OCI-LY7 (cell line): ENCODE results near the gene CYTL1. TPM values are rescaled to one million over a fixed set of nuclear protein-coding genes. Genes with fewer than 3 reads are reported as not detected.

ENCODE experiments used
- BruUV-seq: library from RNA; stranded (reverse); fragments of 400-500 nt; replicated peaks from 2 replicates; lab custom pipeline; 2021; lab: Mats Ljungman, UMichigan
- CTCF ChIA-PET: fragments of 300-600 bp; sonication (Branson Sonifier 250); formaldehyde crosslinking; loops from one replicate; lab custom pipeline; 2022; ENCODE audit warnings: antibody characterized with exemption; ENCODE audit not compliant: unreplicated experiment; lab: Charles Lee
- POLR2A ChIA-PET: fragments of 300-600 bp; sonication (Branson Sonifier 250); formaldehyde crosslinking; loops from one replicate; lab custom pipeline; 2022; ENCODE audit warnings: antibody characterized with exemption; lab: Charles Lee
- DNase-seq: peaks from one replicate; pipeline ENCODE4 v3.0.0-alpha.2; 2015; ENCODE audit warnings: low spot score
- H2AFZ ChIP-seq: fragments of 200-600 bp; sonication (generic), shearing (Covaris generic); 2 replicates; pipeline ENCODE4 v1.6.1; 2014; ENCODE audit warnings: mild to moderate bottlenecking, antibody characterized with exemption, low read length, moderate library complexity
- H3K27ac ChIP-seq: fragments of 200-600 bp; sonication (generic); 2 replicates; pipeline ENCODE4 v1.5.1; 2014; ENCODE audit warnings: mixed run types, low read depth, mild to moderate bottlenecking, moderate library complexity, low read length, inconsistent platforms; ENCODE audit not compliant: poor library complexity, severe bottlenecking
- H3K36me3 ChIP-seq: fragments of 200-600 bp; sonication (generic); 2 replicates; pipeline ENCODE4 v1.6.1; 2014; ENCODE audit warnings: mild to moderate bottlenecking, antibody characterized with exemption, low read length, moderate library complexity, mixed read lengths; ENCODE audit not compliant: insufficient read depth
- H3K4me1 ChIP-seq: fragments of 200-600 bp; sonication (generic); 2 replicates; pipeline ENCODE4 v1.5.1; 2014; ENCODE audit warnings: mild to moderate bottlenecking, low read length; ENCODE audit not compliant: insufficient read depth, poor library complexity, severe bottlenecking
- H3K4me2 ChIP-seq: fragments of 200-600 bp; sonication (generic); 2 replicates; pipeline ENCODE4 v1.6.1; 2014; ENCODE audit warnings: mild to moderate bottlenecking, low read length
- H3K4me3 ChIP-seq: fragments of 200-600 bp; sonication (generic); 2 replicates; pipeline ENCODE4 v1.5.1; 2014; ENCODE audit warnings: mild to moderate bottlenecking, low read depth, low read length; ENCODE audit not compliant: poor library complexity, severe bottlenecking
- H3K79me2 ChIP-seq: fragments of 200-600 bp; sonication (generic); 2 replicates; pipeline ENCODE4 v1.6.1; 2016; ENCODE audit warnings: low read depth, mild to moderate bottlenecking, low read length, moderate library complexity, mixed read lengths; ENCODE audit not compliant: insufficient read depth
- H3K9me2 ChIP-seq: fragments of 200-600 bp; sonication (generic); 2 replicates; pipeline ENCODE4 v1.6.1; 2016; ENCODE audit warnings: mild to moderate bottlenecking, low read length, mixed read lengths; ENCODE audit not compliant: insufficient read depth
- H3K9me3 ChIP-seq: fragments of 200-600 bp; sonication (generic); 2 replicates; pipeline ENCODE4 v1.6.1; 2014; ENCODE audit warnings: mild to moderate bottlenecking, mixed run types, low read length, mixed read lengths
- H4K20me1 ChIP-seq: fragments of 200-600 bp; sonication (generic); 2 replicates; pipeline ENCODE4 v1.6.1; 2014; ENCODE audit warnings: mild to moderate bottlenecking, antibody characterized with exemption, low read length, moderate library complexity, mixed read lengths; ENCODE audit not compliant: insufficient read depth
- EZH2phosphoT487 ChIP-seq: fragments of 200-600 bp; sonication (generic); IDR thresholded peaks from 2 replicates; pipeline ENCODE4 v1.6.1; 2018; ENCODE audit warnings: low read depth, borderline replicate concordance, mild to moderate bottlenecking, mixed run types, antibody characterized with exemption, low read length, moderate library complexity, mixed read lengths
- intact Hi-C: fragments of 100-400 bp; cut with micrococcal nuclease; formaldehyde crosslinking; loops from one replicate; pipeline ENCODE4 v1.10.0; 2022; ENCODE audit not compliant: unreplicated experiment
- total RNA-seq, 2 experiments: library from RNA; depleted of rRNA in 1 of 2; stranded (reverse); fragments of >200 nt in 1 of 2; shearing (Covaris generic) in 1 of 2; gene quantifications; 2 replicates each; pipeline ENCODE4 v1.2.3, GENCODE V29; 2014 to 2022
- TF ChIP-seq, protein P1 (sequence below): fragments of 200-600 bp; sonication (generic); conservative IDR thresholded peaks from 2 replicates; pipeline ENCODE4 v1.5.1; 2014; ENCODE audit warnings: mild to moderate bottlenecking, antibody characterized with exemption, low read length, moderate library complexity, mixed read lengths

CYTL1 gene
- total RNA-seq, 2 experiments from 2014 or later, result not detected

DNA sequence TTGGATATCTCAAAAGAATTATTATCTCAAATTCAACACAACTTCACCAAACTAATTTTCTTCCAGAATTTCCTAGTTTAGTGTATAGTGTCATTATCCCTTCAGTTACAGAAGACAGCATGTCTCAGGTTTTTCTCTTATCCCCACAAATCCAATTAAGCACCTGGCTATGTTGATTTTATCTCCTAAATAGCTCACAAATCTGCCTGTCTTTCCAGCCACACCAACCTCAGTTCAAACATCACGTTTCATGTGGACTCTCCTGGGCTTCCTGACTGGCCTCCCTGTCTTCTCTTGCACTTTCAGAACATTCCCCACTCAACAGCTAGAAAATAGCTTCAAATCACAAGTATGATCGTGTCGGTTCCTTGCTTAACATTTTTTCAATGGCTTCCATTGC is 46.8 kb upstream of the CYTL1 start:
- H3K36me3 ChIP-seq, result no peaks in the 10 kb centered on the region
- H2AFZ ChIP-seq, result no peak overlapping the region
- no peaks in the 10 kb centered on the region for H4K20me1 ChIP-seq
- no peaks in the 10 kb centered on the region for H3K79me2 ChIP-seq
- H3K27ac ChIP-seq, result no peak overlapping the region
- DNase-seq, result no peak
- intact Hi-C loops, result no loop called here
- TF ChIP-seq, protein P1, sequence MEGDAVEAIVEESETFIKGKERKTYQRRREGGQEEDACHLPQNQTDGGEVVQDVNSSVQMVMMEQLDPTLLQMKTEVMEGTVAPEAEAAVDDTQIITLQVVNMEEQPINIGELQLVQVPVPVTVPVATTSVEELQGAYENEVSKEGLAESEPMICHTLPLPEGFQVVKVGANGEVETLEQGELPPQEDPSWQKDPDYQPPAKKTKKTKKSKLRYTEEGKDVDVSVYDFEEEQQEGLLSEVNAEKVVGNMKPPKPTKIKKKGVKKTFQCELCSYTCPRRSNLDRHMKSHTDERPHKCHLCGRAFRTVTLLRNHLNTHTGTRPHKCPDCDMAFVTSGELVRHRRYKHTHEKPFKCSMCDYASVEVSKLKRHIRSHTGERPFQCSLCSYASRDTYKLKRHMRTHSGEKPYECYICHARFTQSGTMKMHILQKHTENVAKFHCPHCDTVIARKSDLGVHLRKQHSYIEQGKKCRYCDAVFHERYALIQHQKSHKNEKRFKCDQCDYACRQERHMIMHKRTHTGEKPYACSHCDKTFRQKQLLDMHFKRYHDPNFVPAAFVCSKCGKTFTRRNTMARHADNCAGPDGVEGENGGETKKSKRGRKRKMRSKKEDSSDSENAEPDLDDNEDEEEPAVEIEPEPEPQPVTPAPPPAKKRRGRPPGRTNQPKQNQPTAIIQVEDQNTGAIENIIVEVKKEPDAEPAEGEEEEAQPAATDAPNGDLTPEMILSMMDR, result no peak
- no peak for TF ChIP-seq EZH2phosphoT487
- H3K4me2 ChIP-seq, result no peak overlapping the region
- H3K4me3 ChIP-seq, result no peak overlapping the region
- H3K9me3 ChIP-seq, result 0 out of 2 replicates have a peak, but pooled peaks cover 6% of the 10 kb centered on the region
- H3K9me2 ChIP-seq, result no peaks in the 10 kb centered on the region
- no peaks in the 10 kb centered on the region for H3K4me1 ChIP-seq
- ChIA-PET CTCF (no interaction called here), POLR2A (no interaction called here)
- BruUV-seq, result no TSS peak

GRCh38 chr4:5055411-5055810 is 36.2 kb upstream of the CYTL1 start:
- intact Hi-C loops, result no loop called here
- no peaks in the 10 kb centered on the region for H4K20me1 ChIP-seq
- POLR2A ChIA-PET, result no interaction called here
- no peaks in the 10 kb centered on the region for H3K36me3 ChIP-seq
- TF ChIP-seq, protein P1, result no peak
- no peak for TF ChIP-seq EZH2phosphoT487
- no peak overlapping the region for H2AFZ ChIP-seq
- no TSS peak for BruUV-seq
- no peaks in the 10 kb centered on the region for H3K9me2 ChIP-seq
- H3K4me2 ChIP-seq, result no peak overlapping the region
- H3K9me3 ChIP-seq, result no peaks in the 10 kb centered on the region
- no peak overlapping the region for H3K27ac ChIP-seq
- no peaks in the 10 kb centered on the region for H3K79me2 ChIP-seq
- CTCF ChIA-PET, result no interaction called here
- no peak overlapping the region for H3K4me3 ChIP-seq
- DNase-seq, result no peak
- no peaks in the 10 kb centered on the region for H3K4me1 ChIP-seq

DNA sequence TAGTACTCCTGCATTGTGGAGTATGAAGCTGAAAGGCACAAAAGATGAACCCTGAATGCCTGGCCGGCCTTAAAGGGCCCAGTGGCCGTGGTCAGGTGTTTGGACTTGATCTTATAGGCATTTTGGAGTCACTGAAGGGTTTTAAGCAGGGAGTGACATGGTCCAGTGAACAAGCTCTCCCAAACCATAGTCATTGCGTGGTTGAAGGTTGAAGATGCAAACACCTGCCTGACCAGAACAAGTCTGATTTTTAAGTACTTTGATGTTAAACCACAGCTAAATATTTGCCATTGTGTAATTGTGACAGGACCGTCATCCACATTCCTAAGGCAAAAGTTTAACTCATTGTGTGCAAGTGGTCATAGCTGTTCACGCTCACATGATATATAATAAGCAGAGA is 35.3 kb upstream of the CYTL1 start:
- no TSS peak for BruUV-seq
- TF ChIP-seq EZH2phosphoT487, result no peak
- TF ChIP-seq, protein P1, result no peak
- no peak overlapping the region for H2AFZ ChIP-seq
- POLR2A ChIA-PET, result interaction anchor here (0.6 kb wide), 1 partner anchor 16 kb away, joined by 3 read pairs; no protein-coding TSS in a partner anchor
- intact Hi-C loops, result no loop called here
- H3K4me3 ChIP-seq, result no peak overlapping the region
- H3K79me2 ChIP-seq, result no peaks in the 10 kb centered on the region
- no peaks in the 10 kb centered on the region for H3K9me2 ChIP-seq
- H3K9me3 ChIP-seq, result no peaks in the 10 kb centered on the region
- no peak for DNase-seq
- H4K20me1 ChIP-seq, result no peaks in the 10 kb centered on the region
- H3K4me1 ChIP-seq, result no peaks in the 10 kb centered on the region
- CTCF ChIA-PET, result no interaction called here
- H3K4me2 ChIP-seq, result no peak overlapping the region
- no peaks in the 10 kb centered on the region for H3K36me3 ChIP-seq
- no peak overlapping the region for H3K27ac ChIP-seq
